ENCODE results near the gene KIAA1671. TPM values are rescaled to one million over a fixed set of nuclear protein-coding genes. Genes with fewer than 3 reads are reported as not detected.

Gene KIAA1671
- total and polyA plus RNA-seq, 2 of the 13 experiments (the other 11 are each of a cell fraction or from before 2014, with no cell fraction given): 13.5 to 13.6 TPM

DNA sequence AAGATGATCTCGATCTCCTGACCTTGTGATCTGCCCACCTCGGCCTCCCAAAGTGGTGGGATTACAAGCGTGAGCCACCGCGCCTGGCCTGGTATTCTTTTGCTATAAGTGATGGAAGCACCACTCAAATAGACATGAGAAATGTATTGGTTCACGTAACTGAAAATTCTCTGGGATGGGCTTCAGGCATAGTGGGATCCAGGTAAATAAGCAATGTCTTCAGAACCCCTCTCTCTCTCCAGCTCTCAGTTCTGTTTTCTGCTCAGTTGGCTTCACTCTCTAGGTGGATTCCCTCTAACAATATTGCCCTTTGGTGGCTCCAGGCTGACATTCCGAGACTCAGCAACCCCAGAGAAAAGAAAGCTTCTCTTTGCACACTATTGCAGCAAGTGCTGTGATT, 5.1 kb upstream of the KIAA1671 start:
- H3K9ac ChIP-seq (ENCODE audit: insufficient read depth, low read depth, low read length): no peak overlapping the region
- H2AFZ ChIP-seq (ENCODE audit: low read length): no peak overlapping the region
- H4K20me1 ChIP-seq (ENCODE audit: insufficient read depth, low read length): no peaks in the 10 kb centered on the region
- FAIRE-seq (no peak), DNase-seq (ENCODE audit: low spot score) (no peak), ATAC-seq (no peak)
- peaks cover 37% of the 10 kb centered on the region for H3K4me1 ChIP-seq (ENCODE audit: insufficient read depth, low read length)
- no peak overlapping the region for H3K4me2 ChIP-seq (ENCODE audit: low read depth, low read length)
- ChIA-PET CTCF (ENCODE audit: low intra/inter-chr PET ratio, low total read pairs) (no interaction called here), POLR2A (no interaction called here)
- H3K4me3 ChIP-seq (replicated peaks in 1 of 3; ENCODE audit: insufficient read depth in 1 of 3, low read depth in 2 of 3, low read length in 3 of 3): no peak overlapping the region
- H3K36me3 ChIP-seq (replicated peaks in 1 of 2; ENCODE audit: control insufficient read depth in 1 of 2, insufficient read depth in 2 of 2, low read length in 2 of 2): no peaks in the 10 kb centered on the region
- H3K79me2 ChIP-seq (ENCODE audit: insufficient read depth, low read length): no peaks in the 10 kb centered on the region
- WGBS (ENCODE audit: low lambda C conversion rate): 40% methylated on average over 7 of the region's 7 CpGs
- no TSS peak for BruUV-seq (replicated peaks)
- TF ChIP-seq TMF1 (CRISPR knock-in tag; IDR thresholded peaks at IDR 0.05; ENCODE audit: low read depth): no peak
- TF ChIP-seq ZNF329 (CRISPR knock-in tag; IDR thresholded peaks at IDR 0.05; ENCODE audit: low read depth): peak; percentile 90; the same call in 1 of the 2 replicates
- no peak overlapping the region for H3K27ac ChIP-seq (ENCODE audit: extremely low read length, insufficient read depth, low read length)
- intact Hi-C loops (cut with micrococcal nuclease; ENCODE audit: unreplicated experiment): no loop called here
- H3K27me3 ChIP-seq (ENCODE audit: control insufficient read depth in 1 of 2, insufficient read depth in 2 of 2, low read length in 2 of 2): no peaks in the 10 kb centered on the region
- in situ Hi-C loops (cut with HindIII; ENCODE audit: extremely low pct_ligation_motif_present, low pct_unique_long_range_greater_than_20kb): loop anchor here (10.0 to 25.0 kb wide), 2 partner anchors 107 to 240 kb away; partner anchors contain the start of gene CRYBB3
- no peaks in the 10 kb centered on the region for H3K9me3 ChIP-seq (ENCODE audit: low read length)

DNA sequence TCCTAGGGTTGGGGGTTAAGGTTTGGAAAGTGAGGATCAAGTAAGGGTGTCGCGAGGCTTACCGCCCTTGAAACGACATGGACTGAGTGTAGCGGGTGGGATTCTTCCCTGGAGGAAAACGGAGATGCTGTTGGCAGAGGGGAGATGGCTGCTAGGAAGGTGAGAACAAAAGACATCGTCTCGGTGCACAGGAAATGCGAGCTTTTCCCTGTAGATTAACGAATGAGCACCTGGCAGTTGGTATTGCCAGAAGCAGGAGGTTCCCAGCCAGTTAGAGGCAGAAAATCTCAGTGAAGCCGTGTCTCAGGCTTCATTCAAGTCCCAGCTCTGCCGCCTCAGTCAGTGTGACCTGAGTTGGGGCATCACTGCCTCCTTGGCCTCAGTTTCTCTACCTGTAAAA, 4.6 kb upstream of the KIAA1671 start:
- no TSS peak for BruUV-seq (replicated peaks)
- TF ChIP-seq KLF13 (CRISPR knock-in tag; IDR thresholded peaks at IDR 0.05): no peak
- no peak for TF ChIP-seq SAP130 (CRISPR knock-in tag; IDR thresholded peaks at IDR 0.05; ENCODE audit: low read depth)
- no peak for TF ChIP-seq ZNF598 (CRISPR knock-in tag; IDR thresholded peaks at IDR 0.05; ENCODE audit: borderline replicate concordance)
- TF ChIP-seq ZFP90 (CRISPR knock-in tag; IDR thresholded peaks at IDR 0.05; ENCODE audit: borderline replicate concordance): no peak
- no peak for TF ChIP-seq ARNTL (CRISPR knock-in tag; IDR thresholded peaks at IDR 0.05)
- TF ChIP-seq, protein P1, sequence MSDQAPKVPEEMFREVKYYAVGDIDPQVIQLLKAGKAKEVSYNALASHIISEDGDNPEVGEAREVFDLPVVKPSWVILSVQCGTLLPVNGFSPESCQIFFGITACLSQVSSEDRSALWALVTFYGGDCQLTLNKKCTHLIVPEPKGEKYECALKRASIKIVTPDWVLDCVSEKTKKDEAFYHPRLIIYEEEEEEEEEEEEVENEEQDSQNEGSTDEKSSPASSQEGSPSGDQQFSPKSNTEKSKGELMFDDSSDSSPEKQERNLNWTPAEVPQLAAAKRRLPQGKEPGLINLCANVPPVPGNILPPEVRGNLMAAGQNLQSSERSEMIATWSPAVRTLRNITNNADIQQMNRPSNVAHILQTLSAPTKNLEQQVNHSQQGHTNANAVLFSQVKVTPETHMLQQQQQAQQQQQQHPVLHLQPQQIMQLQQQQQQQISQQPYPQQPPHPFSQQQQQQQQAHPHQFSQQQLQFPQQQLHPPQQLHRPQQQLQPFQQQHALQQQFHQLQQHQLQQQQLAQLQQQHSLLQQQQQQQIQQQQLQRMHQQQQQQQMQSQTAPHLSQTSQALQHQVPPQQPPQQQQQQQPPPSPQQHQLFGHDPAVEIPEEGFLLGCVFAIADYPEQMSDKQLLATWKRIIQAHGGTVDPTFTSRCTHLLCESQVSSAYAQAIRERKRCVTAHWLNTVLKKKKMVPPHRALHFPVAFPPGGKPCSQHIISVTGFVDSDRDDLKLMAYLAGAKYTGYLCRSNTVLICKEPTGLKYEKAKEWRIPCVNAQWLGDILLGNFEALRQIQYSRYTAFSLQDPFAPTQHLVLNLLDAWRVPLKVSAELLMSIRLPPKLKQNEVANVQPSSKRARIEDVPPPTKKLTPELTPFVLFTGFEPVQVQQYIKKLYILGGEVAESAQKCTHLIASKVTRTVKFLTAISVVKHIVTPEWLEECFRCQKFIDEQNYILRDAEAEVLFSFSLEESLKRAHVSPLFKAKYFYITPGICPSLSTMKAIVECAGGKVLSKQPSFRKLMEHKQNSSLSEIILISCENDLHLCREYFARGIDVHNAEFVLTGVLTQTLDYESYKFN (CRISPR knock-in tag; conservative IDR thresholded peaks at IDR 0.05): no peak
- TF ChIP-seq ZNF749 (CRISPR knock-in tag; IDR thresholded peaks at IDR 0.05; ENCODE audit: borderline replicate concordance): no peak
- no peak for TF ChIP-seq ERF (CRISPR knock-in tag; IDR thresholded peaks at IDR 0.05)
- no peak for TF ChIP-seq MAF1 (CRISPR knock-in tag; IDR thresholded peaks at IDR 0.05; ENCODE audit: borderline replicate concordance)
- Histone ChIP-seq H3K9ac (ENCODE audit: insufficient read depth, low read depth, low read length) (no peak overlapping the region), H2AFZ (ENCODE audit: low read length) (no peak overlapping the region), H3K4me2 (ENCODE audit: low read depth, low read length) (no peak overlapping the region), H3K27ac (ENCODE audit: extremely low read length, insufficient read depth, low read length) (no peak overlapping the region), H3K4me3 (replicated peaks in 1 of 3; ENCODE audit: insufficient read depth in 1 of 3, low read depth in 2 of 3, low read length in 3 of 3) (no peak overlapping the region), H3K79me2 (ENCODE audit: insufficient read depth, low read length) (no peaks in the 10 kb centered on the region), H3K4me1 (ENCODE audit: insufficient read depth, low read length) (peaks cover 37% of the 10 kb centered on the region), H3K36me3 (replicated peaks in 1 of 2; ENCODE audit: control insufficient read depth in 1 of 2, insufficient read depth in 2 of 2, low read length in 2 of 2) (no peaks in the 10 kb centered on the region), H4K20me1 (ENCODE audit: insufficient read depth, low read length) (no peaks in the 10 kb centered on the region), H3K27me3 (ENCODE audit: control insufficient read depth in 1 of 2, insufficient read depth in 2 of 2, low read length in 2 of 2) (no peaks in the 10 kb centered on the region), H3K9me3 (ENCODE audit: low read length) (no peaks in the 10 kb centered on the region)
- FAIRE-seq (no peak), ATAC-seq (no peak), DNase-seq (ENCODE audit: low spot score) (no peak)
- in situ Hi-C loops (cut with HindIII; ENCODE audit: extremely low pct_ligation_motif_present, low pct_unique_long_range_greater_than_20kb): loop anchor here (10.0 to 25.0 kb wide), 2 partner anchors 107 to 239 kb away; partner anchors contain the start of gene CRYBB3
- ChIA-PET CTCF (ENCODE audit: low intra/inter-chr PET ratio, low total read pairs) (no interaction called here), POLR2A (no interaction called here)
- intact Hi-C loops (cut with micrococcal nuclease; ENCODE audit: unreplicated experiment): no loop called here
- WGBS (ENCODE audit: low lambda C conversion rate): 61% methylated on average over 12 of the region's 12 CpGs
